IMR-90 (cell line): ENCODE results near the gene FERMT3.

Experiments
- BHLHE40 ChIP-seq: fragments of 150-350 bp; IDR thresholded peaks from 2 replicates; pipeline ENCODE4 v1.6.1; 2016; ENCODE audit warnings: mild to moderate bottlenecking, low read depth, low read length
- CEBPB ChIP-seq: IDR thresholded peaks from 2 replicates; pipeline ENCODE4 v1.6.1; 2012; ENCODE audit warnings: low read depth, low read length, improper control_type of control experiment
- CTCF ChIP-seq: conservative IDR thresholded peaks from 2 replicates; pipeline ENCODE4 v1.5.1; 2012; ENCODE audit warnings: mild to moderate bottlenecking, low read depth, low read length, improper control_type of control experiment
- ELK1 ChIP-seq: fragments of 150-350 bp; IDR thresholded peaks from 2 replicates; pipeline ENCODE4 v1.6.1; 2016; ENCODE audit warnings: low read depth, mild to moderate bottlenecking, low read length, moderate library complexity, borderline replicate concordance
- MXI1 ChIP-seq: IDR thresholded peaks from 2 replicates; pipeline ENCODE4 v1.6.1; 2012; ENCODE audit warnings: low read depth, mild to moderate bottlenecking, low read length, moderate library complexity, borderline replicate concordance
- NFE2L2 ChIP-seq: fragments of 150-350 bp; IDR thresholded peaks from 2 replicates; pipeline ENCODE4 v1.6.1; 2016; ENCODE audit warnings: low read depth, mild to moderate bottlenecking, low read length
- POLR2A ChIP-seq: IDR thresholded peaks from 2 replicates; pipeline ENCODE4 v1.6.1; 2012; ENCODE audit warnings: mild to moderate bottlenecking, low read depth, low read length
- RAD21 ChIP-seq: IDR thresholded peaks from 2 replicates; pipeline ENCODE4 v1.6.1; 2012; ENCODE audit warnings: low read length, improper control_type of control experiment
- RFX5 ChIP-seq: IDR thresholded peaks from 2 replicates; pipeline ENCODE4 v1.8.0; 2012; ENCODE audit warnings: low read depth, mild to moderate bottlenecking, low read length, moderate library complexity
- SMC3 ChIP-seq: fragments of 150-350 bp; IDR thresholded peaks from 2 replicates; pipeline ENCODE4 v1.6.1; 2016; ENCODE audit warnings: low read depth, mild to moderate bottlenecking, antibody characterized with exemption, low read length, moderate library complexity
- USF2 ChIP-seq: fragments of 150-350 bp; IDR thresholded peaks from 2 replicates; pipeline ENCODE4 v1.6.1; 2017; ENCODE audit warnings: mild to moderate bottlenecking, antibody characterized with exemption, low read length, low read depth

GRCh38 chr11:64244966-64245365, 38.4 kb downstream of the FERMT3 start:
- TF ChIP-seq BHLHE40 = no peak
- TF ChIP-seq CTCF = no peak
- TF ChIP-seq USF2 = no peak
- no peak for TF ChIP-seq CEBPB
- TF ChIP-seq NFE2L2 = no peak
- TF ChIP-seq ELK1 = no peak
- TF ChIP-seq RFX5 = no peak
- no peak for TF ChIP-seq SMC3
- no peak for TF ChIP-seq POLR2A
- TF ChIP-seq RAD21 = no peak
- no peak for TF ChIP-seq MXI1
